Activated CD4-positive, alpha-beta T cell treated with anti-CD3 and anti-CD28 coated beads, Interleukin-2, amount 50 U/mL, for 24 hours (primary cell): ENCODE data around the gene AP2M1.
A peak's percentile ranks its signal among the peaks of the same experiment; 100 is the strongest.
"Not testable (repeated sequence)": the region's sequence is repeated elsewhere in the genome, so short reads cannot be mapped to it uniquely, and the experiment has no call there.

Experiments used
- DNase-seq, 2 donors: peaks; one replicate each; pipeline ENCODE4 v3.0.0-alpha.2; 2020; ENCODE audit warnings: low read depth in 1 of 2, low spot score in 1 of 2

AP2M1 gene

DNA sequence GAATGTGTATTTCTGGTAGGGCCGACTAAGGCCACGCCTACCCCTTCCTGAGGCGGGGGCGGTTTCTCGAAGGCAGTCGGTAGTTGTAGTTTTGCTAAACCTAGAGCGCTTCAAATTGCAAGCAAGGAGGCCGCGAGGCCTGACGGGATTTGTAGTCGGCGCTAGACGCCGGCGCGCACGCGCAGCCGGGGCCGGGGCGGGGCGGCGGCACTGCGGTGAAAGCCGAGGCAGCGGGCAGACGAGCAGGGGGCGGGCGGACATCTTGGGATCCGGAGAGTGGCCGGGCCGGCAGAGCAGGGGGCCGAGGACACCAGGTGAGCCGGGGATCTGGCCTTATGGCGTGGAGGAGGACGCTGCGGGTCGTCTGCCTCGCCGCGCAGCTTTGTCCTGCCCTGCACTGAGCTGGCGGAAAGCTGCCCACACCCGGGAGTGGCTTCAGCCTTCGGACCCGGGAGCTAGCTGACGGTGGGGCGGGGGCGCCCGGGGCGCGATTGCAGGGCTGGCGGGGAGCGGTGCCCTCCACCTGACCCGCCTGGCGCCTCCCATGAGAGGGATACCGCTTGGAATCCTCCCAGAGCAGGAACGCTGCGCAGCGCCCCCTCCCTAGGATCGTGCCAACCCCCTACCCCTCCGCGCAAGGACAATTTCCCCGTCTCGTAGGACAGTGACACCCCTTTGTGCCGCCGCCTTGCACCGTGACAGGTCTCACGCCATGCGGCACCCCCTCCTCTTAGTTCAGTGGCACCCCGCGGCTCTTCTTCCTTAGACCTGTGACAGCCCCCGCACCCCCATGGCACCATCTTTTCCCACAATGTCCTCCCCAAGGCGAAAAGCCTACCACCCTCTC is at the start of gene AP2M1:
AP2M1 (plus strand) TSS at position 210 of the 847 bp plus-strand sequence. CDS start 2,139 bp downstream, outside the sequence.
- peak; percentile 94 to 97 for DNase-seq

DNA sequence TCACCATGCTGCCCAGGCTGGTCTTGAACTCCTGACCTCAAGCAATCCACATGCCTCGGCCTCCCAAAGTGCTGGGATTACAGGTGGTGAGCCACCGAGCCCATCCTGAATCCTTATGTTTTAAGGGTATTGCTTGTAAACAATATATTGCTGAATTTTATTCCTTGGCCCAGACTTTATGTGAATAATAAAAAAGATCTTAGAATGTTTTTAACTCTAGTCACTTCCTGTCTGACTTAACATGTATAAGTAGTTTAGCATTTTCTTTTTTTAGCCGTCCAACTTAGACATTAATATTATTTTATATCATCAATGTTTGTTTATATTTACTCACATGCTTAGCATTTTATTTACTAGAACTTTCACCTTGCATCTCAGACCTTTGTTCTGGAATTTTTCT is 48.6 kb upstream of the AP2M1 start:
- no peak for DNase-seq

DNA sequence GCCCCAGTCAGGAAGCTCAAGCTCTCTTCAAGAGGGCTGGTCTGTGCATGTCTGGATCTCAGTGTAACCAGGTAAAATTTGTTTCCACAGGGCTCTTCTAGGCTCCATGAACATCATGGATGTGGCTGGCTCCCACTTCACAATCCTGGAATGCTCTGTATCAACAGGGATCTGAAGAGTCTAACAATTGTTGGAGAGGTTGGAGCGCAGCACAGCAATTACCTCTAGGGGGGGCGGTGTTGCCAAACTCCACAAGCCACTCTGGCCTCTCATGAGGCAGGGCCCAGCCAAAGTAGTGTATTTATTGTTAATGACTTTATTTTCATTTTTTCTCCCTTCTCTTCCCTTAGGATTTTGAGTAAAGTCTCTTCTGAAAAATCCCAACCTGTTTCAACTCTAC is 45.6 kb upstream of the AP2M1 start:
- no peak for DNase-seq

DNA sequence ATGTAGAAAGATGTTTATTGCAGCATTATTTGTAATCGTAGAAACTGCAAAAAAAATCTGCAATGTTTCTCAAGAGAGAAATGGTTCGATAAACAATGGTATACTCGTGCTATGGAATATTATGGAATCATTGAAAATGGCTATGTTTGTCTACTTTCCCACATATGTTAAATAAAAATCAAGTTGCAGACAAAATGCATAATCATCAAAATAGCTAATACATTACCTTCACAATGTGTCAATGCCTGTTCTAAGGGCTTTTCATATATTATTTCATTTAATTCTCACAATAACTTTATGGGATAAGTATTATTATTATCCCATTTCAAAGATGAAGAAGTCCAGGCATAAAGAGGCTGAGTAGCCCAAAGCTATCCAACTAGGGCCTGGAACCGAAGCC is 41.7 kb upstream of the AP2M1 start:
- DNase-seq, result no peak

DNA sequence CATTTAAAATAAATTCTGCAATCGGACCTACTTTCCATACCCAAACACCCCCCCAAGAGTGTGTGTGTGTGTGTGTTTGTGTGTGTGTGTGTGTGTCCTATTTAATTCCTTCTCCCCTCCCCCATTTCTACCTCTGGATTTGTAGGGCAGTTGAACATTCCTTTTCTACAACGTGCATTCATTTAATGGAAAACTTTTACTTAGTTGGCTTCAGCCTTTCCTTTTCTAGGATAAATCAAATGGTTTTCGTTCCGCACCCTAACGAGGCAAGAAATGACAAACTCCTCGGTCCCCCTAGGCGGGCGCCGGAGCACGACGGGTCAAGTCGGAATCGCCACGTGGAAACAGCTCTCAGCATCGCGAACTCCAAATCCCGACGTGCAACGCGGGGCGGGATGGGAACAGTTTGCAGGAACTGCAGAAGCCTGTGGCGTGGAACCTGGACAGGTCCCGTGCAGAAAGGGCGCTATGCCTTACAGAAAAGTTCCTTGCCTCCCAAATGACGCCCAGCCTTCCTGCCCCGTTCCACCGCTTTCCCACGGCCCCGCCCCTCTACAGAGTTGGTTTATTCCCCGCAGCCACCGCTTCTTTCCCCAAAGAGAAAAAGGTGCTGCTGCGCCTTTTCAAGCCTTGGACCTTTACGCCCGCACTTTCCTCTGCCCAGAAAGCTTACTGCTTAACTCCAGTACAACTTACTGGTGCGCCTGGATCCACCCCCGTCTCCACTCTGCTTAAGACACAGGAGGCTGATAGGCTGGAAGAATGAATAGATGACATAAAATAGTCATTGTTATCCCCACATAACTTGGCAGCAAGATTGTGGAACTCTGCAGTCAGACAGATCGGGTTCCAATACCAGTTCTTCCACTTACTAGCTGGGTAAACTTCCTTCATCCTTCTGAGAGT is 40.6 kb upstream of the AP2M1 start:
- peak; percentile 24 to 58 for DNase-seq

DNA sequence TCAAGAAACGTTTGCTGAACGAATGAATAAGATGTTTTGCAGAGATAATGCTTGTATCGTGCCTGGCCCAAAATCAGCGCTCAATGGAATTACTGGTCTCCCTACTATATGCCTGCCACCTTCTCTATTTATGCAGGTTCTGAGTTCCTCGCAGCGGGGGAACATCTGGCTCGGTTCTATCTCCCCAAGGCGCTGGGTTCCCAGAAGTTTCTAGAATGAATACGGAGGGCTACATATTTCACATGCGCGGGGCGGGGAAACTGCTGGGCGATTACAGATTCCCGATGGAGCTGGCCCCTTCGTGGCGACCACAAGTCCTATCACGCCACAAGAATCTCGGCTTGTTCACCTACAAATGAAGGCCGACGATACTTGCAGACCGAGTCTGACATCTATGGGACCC is 39.9 kb upstream of the AP2M1 start:
- DNase-seq, result no peak

DNA sequence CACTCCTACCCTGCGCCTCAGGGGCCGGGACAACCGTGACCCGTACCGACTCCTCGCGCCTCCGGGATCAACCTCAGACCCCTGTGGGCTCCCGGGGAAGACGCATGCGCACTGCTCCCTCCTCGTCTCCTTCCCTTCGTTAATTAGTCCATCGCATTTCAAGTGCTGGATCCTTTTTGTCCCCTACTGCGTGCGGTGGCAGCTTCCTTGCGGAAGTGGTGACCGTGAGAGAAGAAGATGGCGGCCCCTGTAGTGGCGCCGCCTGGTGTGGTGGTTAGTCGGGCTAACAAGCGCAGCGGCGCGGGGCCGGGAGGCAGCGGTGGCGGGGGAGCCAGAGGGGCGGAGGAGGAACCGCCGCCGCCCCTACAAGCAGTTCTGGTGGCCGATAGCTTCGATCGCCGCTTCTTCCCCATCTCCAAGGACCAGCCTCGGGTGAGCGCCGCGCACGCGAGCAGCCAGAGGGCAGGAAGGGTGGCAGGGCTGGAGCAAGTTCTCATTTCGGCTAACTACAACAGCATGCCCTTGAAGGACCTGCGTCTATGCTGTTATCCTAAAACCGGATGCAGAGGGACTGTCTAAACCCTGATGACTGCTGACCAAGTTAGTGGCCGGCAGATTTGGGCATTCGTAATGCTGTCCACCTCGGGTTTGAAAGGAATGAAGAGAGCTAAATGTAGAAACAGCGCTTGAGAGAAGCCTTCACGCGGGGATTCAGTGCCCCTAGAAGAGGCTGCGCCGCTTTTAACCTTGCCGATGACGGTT is 39.3 kb upstream of the AP2M1 start, which contains the start of gene EIF2B5:
EIF2B5 (plus strand) TSS at position 210 of the 762 bp plus-strand sequence; CDS start at position 238, 28 bp downstream.
- DNase-seq, result peak; percentile 61 to 85

DNA sequence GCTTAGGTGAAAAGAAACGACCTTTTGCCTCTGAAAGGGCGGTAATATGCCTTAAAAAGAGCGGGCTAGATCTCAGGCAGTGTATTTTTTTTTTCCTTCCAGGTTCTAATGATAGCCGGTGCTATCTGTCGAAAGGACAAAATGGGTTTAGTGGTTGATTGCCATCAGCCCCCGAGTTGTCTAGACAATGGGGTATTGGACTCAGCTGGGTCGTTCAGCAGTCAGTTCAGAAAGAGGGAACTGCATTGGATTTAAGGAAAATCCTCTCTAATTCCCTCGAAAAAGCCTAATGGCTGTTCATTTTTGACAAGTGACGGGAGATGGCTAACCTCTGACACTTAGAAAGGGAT is 38.8 kb upstream of the AP2M1 start:
- no peak for DNase-seq

DNA sequence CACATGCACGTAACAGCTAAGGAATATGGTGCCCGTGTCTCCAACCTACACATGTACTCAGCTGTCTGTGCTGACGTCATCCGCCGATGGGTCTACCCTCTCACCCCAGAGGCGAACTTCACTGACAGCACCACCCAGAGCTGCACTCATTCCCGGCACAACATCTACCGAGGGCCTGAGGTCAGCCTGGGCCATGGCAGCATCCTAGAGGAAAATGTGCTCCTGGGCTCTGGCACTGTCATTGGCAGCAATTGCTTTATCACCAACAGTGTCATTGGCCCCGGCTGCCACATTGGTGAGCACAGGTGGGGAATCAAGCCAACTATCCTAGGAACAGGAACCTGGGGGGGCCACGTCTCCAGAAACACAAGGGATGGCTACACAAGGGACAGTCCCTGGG is 34.2 kb upstream of the AP2M1 start:
- no peak for DNase-seq

DNA sequence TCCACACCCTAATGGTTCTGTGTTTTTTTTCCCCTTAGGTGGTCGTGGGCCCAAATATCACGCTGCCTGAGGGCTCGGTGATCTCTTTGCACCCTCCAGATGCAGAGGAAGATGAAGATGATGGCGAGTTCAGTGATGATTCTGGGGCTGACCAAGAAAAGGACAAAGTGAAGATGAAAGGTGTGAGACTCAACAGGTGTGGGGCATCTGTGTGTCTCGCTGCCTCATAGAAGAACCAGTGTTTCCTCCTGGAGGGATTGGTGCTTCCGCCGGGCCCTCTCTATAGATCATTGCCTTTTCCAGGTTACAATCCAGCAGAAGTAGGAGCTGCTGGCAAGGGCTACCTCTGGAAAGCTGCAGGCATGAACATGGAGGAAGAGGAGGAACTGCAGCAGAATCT is 32.5 kb upstream of the AP2M1 start:
- no peak for DNase-seq

DNA sequence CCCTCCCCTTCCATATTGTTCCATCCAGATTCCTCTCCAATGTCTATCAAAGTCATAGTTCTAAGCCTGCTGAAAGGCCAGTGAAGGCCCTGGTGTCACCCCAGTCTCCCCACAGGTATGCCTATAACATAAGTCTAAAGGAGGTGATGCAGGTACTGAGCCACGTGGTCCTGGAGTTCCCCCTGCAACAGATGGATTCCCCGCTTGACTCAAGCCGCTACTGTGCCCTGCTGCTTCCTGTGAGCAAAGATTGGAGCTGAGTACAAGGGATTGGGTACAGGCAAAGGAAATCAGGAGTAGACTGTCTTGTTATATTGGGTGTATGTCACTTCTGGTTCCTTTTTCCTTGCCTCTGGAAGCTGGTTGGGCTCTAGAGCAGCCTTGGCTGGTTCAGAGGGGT is 31.3 kb upstream of the AP2M1 start:
- no peak for DNase-seq

DNA sequence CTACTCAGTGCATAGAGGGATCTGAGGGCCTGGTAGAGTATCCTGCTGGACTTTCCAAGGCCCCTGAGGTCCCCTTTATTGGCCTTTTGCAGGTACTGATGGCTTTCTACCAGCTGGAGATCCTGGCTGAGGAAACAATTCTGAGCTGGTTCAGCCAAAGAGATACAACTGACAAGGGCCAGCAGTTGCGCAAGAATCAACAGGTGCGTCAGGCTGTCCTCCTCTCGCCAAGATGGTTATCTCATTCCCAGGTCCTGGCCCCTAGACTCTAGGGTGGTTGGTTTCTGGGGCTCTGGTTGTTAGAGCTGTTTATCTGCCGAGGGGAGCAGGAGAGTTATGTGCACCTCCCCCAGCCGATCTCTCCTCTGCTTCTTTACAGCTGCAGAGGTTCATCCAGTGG is 30.1 kb upstream of the AP2M1 start:
- DNase-seq, result no peak

DNA sequence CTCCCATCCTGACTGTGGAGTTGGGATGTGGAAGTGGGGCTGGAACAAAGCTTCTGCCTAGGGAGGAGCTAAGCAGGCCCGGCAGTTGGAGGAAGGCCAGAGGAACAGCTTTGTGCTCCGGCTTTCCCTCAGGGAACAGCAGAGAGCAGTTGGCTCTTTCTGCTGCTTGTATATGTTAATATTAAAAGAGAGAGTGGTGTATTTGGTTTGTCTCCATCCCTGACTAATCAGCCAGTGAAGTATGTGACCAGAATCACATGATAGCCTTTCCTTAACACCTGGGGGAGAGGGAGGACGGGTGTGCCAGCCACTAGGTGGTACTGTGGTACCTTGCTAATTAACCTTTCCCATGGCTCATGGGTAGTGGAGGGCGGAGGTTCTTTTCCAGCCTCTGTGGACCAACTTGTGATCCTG is 29.5 kb upstream of the AP2M1 start:
- no peak for DNase-seq

DNA sequence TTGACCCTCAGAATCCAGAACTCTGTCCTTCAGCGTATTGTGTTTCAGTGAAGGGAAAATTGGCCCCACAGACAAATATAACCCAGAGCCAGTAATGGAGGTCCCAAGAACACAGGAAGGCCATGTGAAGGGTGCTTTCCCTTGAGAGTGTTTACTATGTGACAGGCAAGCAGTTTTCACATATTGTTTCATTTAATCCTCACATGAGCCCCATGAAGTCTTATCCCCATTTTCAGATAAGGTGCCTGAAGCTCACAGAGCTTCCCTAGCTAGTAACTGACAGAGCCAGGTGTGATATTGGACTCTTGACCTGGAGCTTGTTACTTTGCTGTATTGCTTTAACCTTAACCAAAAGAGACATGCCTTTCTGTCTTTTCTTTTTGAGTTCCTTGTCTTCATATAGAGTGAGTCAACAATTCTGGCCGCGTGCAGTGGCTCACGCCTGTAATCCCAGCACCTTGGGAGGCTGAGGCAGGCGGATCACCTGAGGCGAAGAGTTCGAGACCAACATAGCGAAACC is 28.8 kb upstream of the AP2M1 start:
- no peak for DNase-seq

DNA sequence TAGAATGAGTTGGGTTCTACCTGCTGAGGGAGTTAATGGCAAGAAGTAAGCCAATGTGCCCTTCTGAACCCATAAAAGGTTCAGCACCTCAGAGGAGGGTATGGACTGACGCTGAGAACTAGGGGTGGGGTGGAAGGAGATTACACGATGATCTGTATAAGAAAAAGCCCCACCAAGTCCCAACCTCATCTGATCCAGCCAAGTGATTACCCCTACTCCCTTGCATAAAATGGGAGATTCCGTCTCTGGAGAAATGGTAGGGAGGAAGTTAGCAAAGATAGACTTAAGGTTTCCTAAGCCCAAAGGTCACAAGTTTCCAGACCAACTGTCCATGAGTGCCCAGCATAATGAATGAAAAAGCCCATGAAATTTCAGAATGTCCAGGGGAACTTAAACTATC is 26.6 kb upstream of the AP2M1 start:
- DNase-seq, result no peak

DNA sequence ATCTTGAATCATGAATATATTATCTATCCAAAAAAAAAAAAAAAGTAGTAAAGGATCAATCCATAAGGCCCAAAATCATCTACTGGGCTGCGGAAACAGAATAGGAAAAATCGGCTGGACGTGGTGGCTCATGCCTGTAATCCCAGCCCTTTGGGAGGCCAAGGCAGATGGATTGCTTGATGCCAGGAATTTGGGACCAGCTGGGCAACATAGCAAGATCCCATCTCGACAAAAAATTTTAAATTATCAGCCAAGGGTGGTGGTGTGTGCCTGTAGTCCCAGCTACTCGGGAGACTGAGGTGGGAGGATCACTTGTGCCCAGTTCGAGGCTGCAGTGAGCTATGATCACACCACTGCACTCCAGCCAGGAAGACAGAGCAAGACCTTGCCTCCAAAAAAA is 25.5 kb upstream of the AP2M1 start:
- no peak for DNase-seq

DNA sequence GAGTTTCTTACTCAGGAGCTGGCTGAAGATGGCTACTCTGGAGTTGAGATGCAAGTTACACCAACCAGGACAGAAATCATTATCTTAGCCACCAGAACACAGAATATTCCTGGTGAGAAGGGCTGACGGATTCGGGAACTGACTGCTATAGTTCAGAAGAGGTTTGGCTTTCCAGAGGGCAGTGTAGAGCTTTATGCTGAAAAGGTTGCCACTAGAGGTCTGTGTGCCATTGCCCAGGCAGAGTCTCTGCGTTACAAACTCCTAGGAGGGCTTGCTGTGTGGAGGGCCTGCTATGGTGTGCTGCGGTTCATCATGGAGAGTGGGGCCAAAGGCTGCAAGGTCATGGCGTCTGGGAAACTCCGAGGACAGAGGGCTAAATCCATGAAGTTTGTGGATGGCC is 24.9 kb upstream of the AP2M1 start:
- DNase-seq, result not testable (repeated sequence)

DNA sequence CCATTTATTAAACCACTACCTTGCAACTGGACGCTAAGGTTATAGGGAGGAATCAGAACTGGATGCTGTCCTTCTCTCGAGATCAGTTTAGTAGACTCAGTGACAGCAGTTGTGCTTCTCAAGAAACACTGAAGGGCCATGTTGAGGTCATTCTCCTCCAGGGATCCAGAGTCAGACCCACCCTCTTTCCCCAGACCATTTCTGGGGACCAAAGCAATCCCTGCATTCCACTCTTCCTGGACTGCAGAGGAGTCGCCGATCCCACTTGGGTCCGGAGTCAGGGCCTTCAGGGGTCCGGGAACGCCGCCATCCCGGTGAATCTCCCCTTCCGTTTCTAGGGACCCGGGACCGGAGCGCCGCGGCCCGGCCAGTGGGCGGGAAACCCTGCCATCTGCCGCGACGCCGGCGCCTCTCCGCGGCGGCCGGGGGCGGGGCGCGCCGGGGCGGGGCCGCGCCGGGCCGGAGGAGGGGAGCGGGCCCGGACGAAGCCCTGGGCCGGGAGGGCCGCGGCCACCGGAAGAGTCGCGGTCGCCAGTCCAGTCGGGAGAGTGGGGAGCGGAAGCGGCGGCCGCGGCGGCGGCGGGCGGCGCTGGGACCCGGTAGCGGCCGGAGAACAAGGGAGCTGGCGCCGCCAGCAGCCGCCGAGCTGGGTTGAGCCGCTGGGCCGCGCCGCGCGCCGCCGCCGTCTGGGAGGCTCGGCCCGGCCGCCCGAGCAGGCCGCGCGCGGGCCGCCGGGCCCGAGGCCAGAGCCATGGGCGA is 19.6 kb upstream of the AP2M1 start, which contains the start of gene DVL3:
DVL3 (plus strand) TSS at position 493 of the 759 bp plus-strand sequence; CDS start at position 752, 259 bp downstream.
- no peak for DNase-seq

DNA sequence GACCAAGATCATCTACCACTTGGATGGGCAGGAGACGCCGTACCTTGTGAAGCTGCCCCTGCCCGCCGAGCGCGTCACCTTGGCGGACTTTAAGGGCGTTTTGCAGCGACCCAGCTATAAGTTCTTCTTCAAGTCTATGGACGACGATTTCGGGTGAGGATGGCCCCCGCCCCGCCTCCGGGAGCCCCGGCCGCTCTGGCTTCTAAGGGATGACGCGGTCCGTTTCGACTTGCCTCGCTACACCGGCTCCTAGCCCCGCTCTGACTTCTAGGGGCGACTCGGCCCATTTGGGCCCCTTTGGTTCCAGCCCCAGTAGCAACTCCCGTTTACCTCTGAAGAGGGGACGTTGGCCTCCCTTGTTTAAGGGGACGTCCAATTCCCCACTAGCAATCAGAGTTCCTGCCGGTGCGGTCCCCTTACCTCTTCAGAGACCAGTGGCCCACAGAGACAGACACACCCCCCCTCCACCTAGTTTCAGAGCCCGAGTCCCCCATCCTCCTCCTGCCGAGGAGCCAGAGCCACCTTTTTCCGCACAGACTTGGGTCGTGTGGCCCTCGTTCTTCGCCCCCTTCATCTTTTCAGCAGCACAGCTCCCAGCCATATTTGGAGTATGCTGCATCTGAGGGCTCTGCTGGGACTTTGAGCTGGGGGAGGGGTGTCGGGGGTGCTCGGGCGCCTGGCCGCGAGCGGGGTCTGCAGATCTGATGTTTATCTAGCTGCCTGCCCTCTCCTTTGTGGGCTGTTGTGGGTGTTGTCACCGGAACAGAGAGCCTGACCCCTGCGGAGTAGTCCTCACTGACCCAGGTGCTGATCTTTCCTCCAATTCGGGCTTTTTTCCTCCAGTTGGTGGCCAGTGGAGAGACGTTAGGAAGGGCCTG is 18.8 kb upstream of the AP2M1 start:
- peak in 1 of 2 donors; percentile 16 for DNase-seq
